GM12872 (cell line): ENCODE results near the gene C16orf74.

Experiments used
- CTCF ChIP-seq: IDR thresholded peaks from 3 replicates; pipeline ENCODE4 v1.5.1; 2011; ENCODE audit warnings: low read depth, mild to moderate bottlenecking, low read length, moderate library complexity; ENCODE audit not compliant: insufficient read depth

The C16orf74 gene

GRCh38 chr16:85698459-85698891 lies 52.4 kb downstream of the C16orf74 start:
- no peak for TF ChIP-seq CTCF

GRCh38 chr16:85697431-85697830 lies 53.5 kb downstream of the C16orf74 start:
- no peak for TF ChIP-seq CTCF

GRCh38 chr16:85696781-85697180 lies 54.1 kb downstream of the C16orf74 start:
- no peak for TF ChIP-seq CTCF

GRCh38 chr16:85695196-85696128 lies 55.4 kb downstream of the C16orf74 start:
- no peak for TF ChIP-seq CTCF

- TF ChIP-seq CTCF = no peak
Measured at GRCh38 chr16:85690469-85691064, 60.3 kb downstream of the C16orf74 start.

GRCh38 chr16:85689950-85690320 lies 61.0 kb downstream of the C16orf74 start:
- TF ChIP-seq CTCF = no peak

- TF ChIP-seq CTCF = no peak
Measured at GRCh38 chr16:85689285-85689949, 61.5 kb downstream of the C16orf74 start.
